GM23338 (cell line): Measurements from ENCODE around the gene LYZL2. TPM values are rescaled to one million over a fixed set of nuclear protein-coding genes. Genes with fewer than 3 reads are reported as not detected.
"Not testable (repeated sequence)": the region's sequence is repeated elsewhere in the genome, so short reads cannot be mapped to it uniquely, and the experiment has no call there.

ENCODE experiments used
- ATAC-seq: fragments of 200-7000 bp; cut with Tn5 transposase; 3 replicates; pipeline ENCODE4 v1.9.1; 2020
- DNase-seq: peaks from one replicate; pipeline ENCODE4 v3.0.0-alpha.2; 2015; ENCODE audit warnings: low spot score
- H2AFZ ChIP-seq: fragments of 200-600 bp; sonication (generic); 2 replicates; pipeline ENCODE4 v1.8.0; 2016; ENCODE audit warnings: antibody characterized with exemption, mild to moderate bottlenecking, moderate library complexity
- H3F3A ChIP-seq: fragments of 200-600 bp; sonication (generic); replicated peaks from 2 replicates; pipeline ENCODE4 v1.8.0; 2017; ENCODE audit warnings: antibody characterized with exemption, mixed run types, low read depth
- H3K27ac ChIP-seq: fragments of 200-600 bp; sonication (generic); 2 replicates; pipeline ENCODE4 v1.6.1; 2016; ENCODE audit warnings: low read depth
- H3K27me3 ChIP-seq: fragments of 200-600 bp; sonication (generic); 2 replicates; pipeline ENCODE4 v1.8.0; 2016; ENCODE audit warnings: mild to moderate bottlenecking, mixed run types, moderate library complexity; ENCODE audit not compliant: insufficient read depth
- H3K36me3 ChIP-seq: fragments of 200-600 bp; sonication (generic); 2 replicates; pipeline ENCODE4 v1.8.0; 2016; ENCODE audit warnings: mild to moderate bottlenecking; ENCODE audit not compliant: insufficient read depth
- H3K4me1 ChIP-seq: fragments of 200-600 bp; sonication (generic); 2 replicates; pipeline ENCODE4 v1.8.0; 2016; ENCODE audit warnings: mild to moderate bottlenecking, moderate library complexity; ENCODE audit not compliant: insufficient read depth
- H3K4me2 ChIP-seq: fragments of 200-600 bp; sonication (generic); 2 replicates; pipeline ENCODE4 v1.7.1; 2017; ENCODE audit warnings: mixed run types
- H3K4me3 ChIP-seq: fragments of 200-600 bp; sonication (generic); 2 replicates; pipeline ENCODE4 v1.6.1; 2016; ENCODE audit warnings: mixed run types
- H3K79me2 ChIP-seq: fragments of 200-600 bp; sonication (generic); replicated peaks from 2 replicates; pipeline ENCODE4 v1.8.0; 2017; ENCODE audit warnings: mild to moderate bottlenecking; ENCODE audit not compliant: insufficient read depth
- H3K9me2 ChIP-seq: fragments of 200-600 bp; sonication (generic); 2 replicates; pipeline ENCODE4 v1.8.0; 2017; ENCODE audit not compliant: insufficient read depth
- H4K20me1 ChIP-seq: fragments of 200-600 bp; sonication (generic); replicated peaks from 2 replicates; pipeline ENCODE4 v1.8.0; 2017; ENCODE audit warnings: mild to moderate bottlenecking; ENCODE audit not compliant: insufficient read depth
- H3K27ac Mint-ChIP-seq: 2 replicates; pipeline ENCODE4 v1.8.0; 2020; ENCODE audit warnings: inconsistent platforms, mild to moderate bottlenecking, moderate library complexity, mixed read lengths
- H3K27me3 Mint-ChIP-seq: 3 replicates; pipeline ENCODE4 v1.8.0; 2022; ENCODE audit warnings: low read depth, mild to moderate bottlenecking, moderate library complexity, mixed read lengths, inconsistent platforms; ENCODE audit not compliant: insufficient read depth, poor library complexity
- H3K36me3 Mint-ChIP-seq: 3 replicates; pipeline ENCODE4 v1.8.0; 2021; ENCODE audit warnings: low read depth, mild to moderate bottlenecking, inconsistent platforms, moderate library complexity, mixed read lengths
- H3K4me1 Mint-ChIP-seq: 3 replicates; pipeline ENCODE4 v1.8.0; 2020; ENCODE audit warnings: mild to moderate bottlenecking, inconsistent platforms, mixed read lengths
- H3K4me3 Mint-ChIP-seq: 3 replicates; pipeline ENCODE4 v1.8.0; 2021; ENCODE audit warnings: moderate library complexity, mild to moderate bottlenecking, inconsistent platforms, mixed read lengths
- H3K9me3 Mint-ChIP-seq: 3 replicates; pipeline ENCODE4 v1.8.0; 2020; ENCODE audit warnings: moderate library complexity, mild to moderate bottlenecking, inconsistent platforms, mixed read lengths
- CREB1 ChIP-seq: fragments of 250-450 bp; sonication (Bioruptor Pico); IDR thresholded peaks from 2 replicates; pipeline ENCODE4 v1.5.0; 2020; ENCODE audit warnings: low read depth, mild to moderate bottlenecking, moderate library complexity
- EZH2phosphoT487 ChIP-seq: fragments of 200-600 bp; sonication (generic); IDR thresholded peaks from one replicate; pipeline ENCODE4 v1.8.1; 2018; ENCODE audit warnings: antibody characterized with exemption; ENCODE audit not compliant: unreplicated experiment
- JUNB ChIP-seq: IDR thresholded peaks from one replicate; pipeline ENCODE4 v1.6.1; 2016; ENCODE audit warnings: antibody characterized with exemption; ENCODE audit not compliant: unreplicated experiment
- NANOG ChIP-seq: IDR thresholded peaks from 2 replicates; pipeline ENCODE4 v1.6.1; 2016; ENCODE audit warnings: antibody characterized with exemption, borderline replicate concordance
- POLR2AphosphoS5 ChIP-seq: IDR thresholded peaks from 2 replicates; pipeline ENCODE4 v1.6.1; 2016; ENCODE audit warnings: antibody characterized with exemption, low read depth
- STAT1 ChIP-seq: IDR thresholded peaks from one replicate; pipeline ENCODE4 v1.6.1; 2016; ENCODE audit warnings: antibody characterized with exemption; ENCODE audit not compliant: unreplicated experiment
- ZNF114 ChIP-seq: fragments of 250-450 bp; sonication (Bioruptor Pico); IDR thresholded peaks from 2 replicates; pipeline ENCODE4 v1.5.0; 2020; ENCODE audit warnings: mild to moderate bottlenecking, moderate library complexity
- ZNF331 ChIP-seq: fragments of 250-450 bp; sonication (Bioruptor Pico); IDR thresholded peaks from 2 replicates; pipeline ENCODE4 v1.5.0; 2020; ENCODE audit warnings: low read depth, mild to moderate bottlenecking, moderate library complexity
- polyA plus RNA-seq: library from polyadenylated mRNA; unstranded; fragments of >200 nt; fragmentation: Nextera tagmentation; extraction: Ambion mirVana; gene quantifications from 2 replicates; pipeline ENCODE4 v1.2.1, GENCODE V29; 2016
- total RNA-seq: library from RNA; depleted of rRNA; stranded (reverse); fragments of >200 nt; shearing (Covaris generic); gene quantifications from 2 replicates; pipeline ENCODE4 v1.2.3, GENCODE V29; 2014
- TF ChIP-seq, protein P1 (sequence below): IDR thresholded peaks from one replicate; pipeline ENCODE4 v1.6.1; 2018; ENCODE audit warnings: antibody characterized with exemption; ENCODE audit not compliant: unreplicated experiment
- TF ChIP-seq, protein P2 (sequence below): IDR thresholded peaks from 2 replicates; pipeline ENCODE4 v1.6.1; 2016; ENCODE audit warnings: antibody characterized with exemption
- TF ChIP-seq, protein P3 (sequence below), 2 experiments: fragments of 200-600 bp in 1 of 2; sonication (generic) in 1 of 2; conservative IDR thresholded peaks; 2 replicates each; pipeline versions ENCODE4 v1.5.1 to v1.6.1; 2016 to 2017; ENCODE audit warnings: antibody characterized with exemption in 2 of 2, low read depth in 2 of 2, mild to moderate bottlenecking in 2 of 2, moderate library complexity in 1 of 2

The LYZL2 gene
- total and polyA plus RNA-seq, 2 experiments from 2014 or later, result not detected

DNA sequence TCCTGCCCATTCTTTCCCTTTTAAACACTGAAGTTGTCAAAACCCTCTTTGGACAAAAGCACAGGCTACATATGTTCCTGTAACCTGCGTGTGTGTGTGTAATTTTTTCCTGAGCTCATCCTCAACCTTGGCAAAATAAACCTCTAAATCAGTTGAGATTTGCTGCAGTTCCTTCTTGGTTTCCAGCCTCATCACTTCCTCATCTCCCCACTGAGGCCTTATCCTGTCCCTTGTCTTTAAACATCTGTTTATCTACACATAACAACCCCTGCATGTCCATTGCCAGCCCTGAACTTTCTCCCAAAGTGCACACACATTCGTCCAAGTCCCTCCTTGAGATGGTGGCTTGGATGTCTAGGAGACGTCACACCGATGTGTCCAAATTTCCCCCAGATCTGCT is 35.5 kb downstream of the LYZL2 start (continued):
- TF ChIP-seq STAT1 (no peak), CREB1 (CRISPR knock-in tag) (no peak), POLR2AphosphoS5 (no peak), EZH2phosphoT487 (no peak), NANOG (no peak), ZNF114 (CRISPR knock-in tag) (no peak), JUNB (no peak), ZNF331 (CRISPR knock-in tag) (no peak)
- TF ChIP-seq, protein P1, sequence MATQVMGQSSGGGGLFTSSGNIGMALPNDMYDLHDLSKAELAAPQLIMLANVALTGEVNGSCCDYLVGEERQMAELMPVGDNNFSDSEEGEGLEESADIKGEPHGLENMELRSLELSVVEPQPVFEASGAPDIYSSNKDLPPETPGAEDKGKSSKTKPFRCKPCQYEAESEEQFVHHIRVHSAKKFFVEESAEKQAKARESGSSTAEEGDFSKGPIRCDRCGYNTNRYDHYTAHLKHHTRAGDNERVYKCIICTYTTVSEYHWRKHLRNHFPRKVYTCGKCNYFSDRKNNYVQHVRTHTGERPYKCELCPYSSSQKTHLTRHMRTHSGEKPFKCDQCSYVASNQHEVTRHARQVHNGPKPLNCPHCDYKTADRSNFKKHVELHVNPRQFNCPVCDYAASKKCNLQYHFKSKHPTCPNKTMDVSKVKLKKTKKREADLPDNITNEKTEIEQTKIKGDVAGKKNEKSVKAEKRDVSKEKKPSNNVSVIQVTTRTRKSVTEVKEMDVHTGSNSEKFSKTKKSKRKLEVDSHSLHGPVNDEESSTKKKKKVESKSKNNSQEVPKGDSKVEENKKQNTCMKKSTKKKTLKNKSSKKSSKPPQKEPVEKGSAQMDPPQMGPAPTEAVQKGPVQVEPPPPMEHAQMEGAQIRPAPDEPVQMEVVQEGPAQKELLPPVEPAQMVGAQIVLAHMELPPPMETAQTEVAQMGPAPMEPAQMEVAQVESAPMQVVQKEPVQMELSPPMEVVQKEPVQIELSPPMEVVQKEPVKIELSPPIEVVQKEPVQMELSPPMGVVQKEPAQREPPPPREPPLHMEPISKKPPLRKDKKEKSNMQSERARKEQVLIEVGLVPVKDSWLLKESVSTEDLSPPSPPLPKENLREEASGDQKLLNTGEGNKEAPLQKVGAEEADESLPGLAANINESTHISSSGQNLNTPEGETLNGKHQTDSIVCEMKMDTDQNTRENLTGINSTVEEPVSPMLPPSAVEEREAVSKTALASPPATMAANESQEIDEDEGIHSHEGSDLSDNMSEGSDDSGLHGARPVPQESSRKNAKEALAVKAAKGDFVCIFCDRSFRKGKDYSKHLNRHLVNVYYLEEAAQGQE, result no peak
- TF ChIP-seq, protein P2, sequence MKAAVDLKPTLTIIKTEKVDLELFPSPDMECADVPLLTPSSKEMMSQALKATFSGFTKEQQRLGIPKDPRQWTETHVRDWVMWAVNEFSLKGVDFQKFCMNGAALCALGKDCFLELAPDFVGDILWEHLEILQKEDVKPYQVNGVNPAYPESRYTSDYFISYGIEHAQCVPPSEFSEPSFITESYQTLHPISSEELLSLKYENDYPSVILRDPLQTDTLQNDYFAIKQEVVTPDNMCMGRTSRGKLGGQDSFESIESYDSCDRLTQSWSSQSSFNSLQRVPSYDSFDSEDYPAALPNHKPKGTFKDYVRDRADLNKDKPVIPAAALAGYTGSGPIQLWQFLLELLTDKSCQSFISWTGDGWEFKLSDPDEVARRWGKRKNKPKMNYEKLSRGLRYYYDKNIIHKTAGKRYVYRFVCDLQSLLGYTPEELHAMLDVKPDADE, result no peak
- TF ChIP-seq, protein P3, sequence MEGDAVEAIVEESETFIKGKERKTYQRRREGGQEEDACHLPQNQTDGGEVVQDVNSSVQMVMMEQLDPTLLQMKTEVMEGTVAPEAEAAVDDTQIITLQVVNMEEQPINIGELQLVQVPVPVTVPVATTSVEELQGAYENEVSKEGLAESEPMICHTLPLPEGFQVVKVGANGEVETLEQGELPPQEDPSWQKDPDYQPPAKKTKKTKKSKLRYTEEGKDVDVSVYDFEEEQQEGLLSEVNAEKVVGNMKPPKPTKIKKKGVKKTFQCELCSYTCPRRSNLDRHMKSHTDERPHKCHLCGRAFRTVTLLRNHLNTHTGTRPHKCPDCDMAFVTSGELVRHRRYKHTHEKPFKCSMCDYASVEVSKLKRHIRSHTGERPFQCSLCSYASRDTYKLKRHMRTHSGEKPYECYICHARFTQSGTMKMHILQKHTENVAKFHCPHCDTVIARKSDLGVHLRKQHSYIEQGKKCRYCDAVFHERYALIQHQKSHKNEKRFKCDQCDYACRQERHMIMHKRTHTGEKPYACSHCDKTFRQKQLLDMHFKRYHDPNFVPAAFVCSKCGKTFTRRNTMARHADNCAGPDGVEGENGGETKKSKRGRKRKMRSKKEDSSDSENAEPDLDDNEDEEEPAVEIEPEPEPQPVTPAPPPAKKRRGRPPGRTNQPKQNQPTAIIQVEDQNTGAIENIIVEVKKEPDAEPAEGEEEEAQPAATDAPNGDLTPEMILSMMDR (conservative IDR thresholded peaks at IDR 0.05; ENCODE audit: low read depth in 2 of 2), result no peak

DNA sequence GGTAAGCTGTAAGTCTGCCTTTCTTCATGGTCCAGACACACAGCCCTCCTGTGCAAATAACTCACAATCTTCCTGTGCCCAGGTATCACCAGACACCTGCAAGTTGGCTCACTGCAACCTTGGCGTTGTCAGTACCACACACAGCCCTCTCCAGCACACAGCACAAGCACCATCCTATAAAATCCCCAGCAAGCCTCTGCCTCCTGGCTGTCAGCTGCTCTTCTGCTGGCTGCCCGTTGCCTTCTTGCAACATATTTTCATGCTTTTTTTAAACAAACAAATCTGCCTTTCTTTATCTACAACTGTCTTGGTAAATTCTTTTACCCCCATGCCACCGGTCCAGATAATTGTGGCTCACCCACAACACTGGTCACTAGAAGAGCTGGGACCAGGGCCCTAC is 36.8 kb downstream of the LYZL2 start:
- H3K4me1 ChIP-seq, result peaks cover 17% of the 10 kb centered on the region
- not testable (repeated sequence) for H3K9me3 Mint-ChIP-seq, H3K4me2 ChIP-seq, H3K4me3 ChIP-seq, H3K4me3 Mint-ChIP-seq, H3F3A ChIP-seq, H3K9me2 ChIP-seq, H2AFZ ChIP-seq, H3K27ac ChIP-seq, H3K36me3 ChIP-seq, H3K27ac Mint-ChIP-seq, H3K79me2 ChIP-seq, ATAC-seq, H4K20me1 ChIP-seq, DNase-seq, H3K36me3 Mint-ChIP-seq
- peaks cover 28% of the 10 kb centered on the region for H3K4me1 Mint-ChIP-seq
- H3K27me3 ChIP-seq, result peaks cover 27% of the 10 kb centered on the region
- peaks cover 31% of the 10 kb centered on the region for H3K27me3 Mint-ChIP-seq
